HG03175 (cell line): Measurements from ENCODE around the gene CDH1.
"Not testable (repeated sequence)": the region's sequence is repeated elsewhere in the genome, so short reads cannot be mapped to it uniquely, and the experiment has no call there.

Experiments used
- ATAC-seq: cut with Tn5 transposase; IDR thresholded peaks from one replicate; pipeline ENCODE4 v1.9.1; 2021; ENCODE audit warnings: mild to moderate bottlenecking, moderate library complexity; ENCODE audit not compliant: unreplicated experiment

The CDH1 gene

GRCh38 chr16:68737046-68737729, at the start of gene CDH1:
Gene CDH1 (plus strand): TSS chr16:68737292. CDS start chr16:68737416, 124 bp downstream.
- ATAC-seq, result no peak

- ATAC-seq, result no peak
These were observed 47.2 kb upstream of the CDH1 start for GRCh38 chr16:68689921-68690320.

- no peak for ATAC-seq
These were observed 41.5 kb upstream of the CDH1 start for GRCh38 chr16:68695575-68695974.

- ATAC-seq, result no peak
These were observed 40.6 kb upstream of the CDH1 start for GRCh38 chr16:68696514-68696913.

GRCh38 chr16:68698091-68698490, 39.0 kb upstream of the CDH1 start:
- ATAC-seq, result no peak

- ATAC-seq, result no peak
These were observed 37.0 kb upstream of the CDH1 start for GRCh38 chr16:68700120-68700519.

- ATAC-seq, result no peak
These were observed 36.3 kb upstream of the CDH1 start for GRCh38 chr16:68700831-68701230.

- ATAC-seq, result no peak
These were observed 32.7 kb upstream of the CDH1 start for GRCh38 chr16:68704232-68704867.

GRCh38 chr16:68707340-68708152, 29.5 kb upstream of the CDH1 start:
- ATAC-seq, result no peak

GRCh38 chr16:68710211-68710610, 26.9 kb upstream of the CDH1 start:
- ATAC-seq, result no peak

- ATAC-seq, result no peak
These were observed 25.5 kb upstream of the CDH1 start for GRCh38 chr16:68711421-68712139.

- ATAC-seq, result no peak
These were observed 23.7 kb upstream of the CDH1 start for GRCh38 chr16:68713361-68713760.

GRCh38 chr16:68715471-68715870, 21.6 kb upstream of the CDH1 start:
- no peak for ATAC-seq

GRCh38 chr16:68716516-68716915, 20.6 kb upstream of the CDH1 start:
- ATAC-seq, result not testable (repeated sequence)

- no peak for ATAC-seq
These were observed 19.4 kb upstream of the CDH1 start for GRCh38 chr16:68717684-68718083.

GRCh38 chr16:68718590-68718989, 18.5 kb upstream of the CDH1 start:
- no peak for ATAC-seq

- ATAC-seq, result no peak
These were observed 17.1 kb upstream of the CDH1 start for GRCh38 chr16:68719993-68720489.

- no peak for ATAC-seq
These were observed 14.7 kb upstream of the CDH1 start for GRCh38 chr16:68722119-68723024.

GRCh38 chr16:68724797-68725196, 12.3 kb upstream of the CDH1 start:
- no peak for ATAC-seq

- ATAC-seq, result no peak
These were observed 8.6 kb upstream of the CDH1 start for GRCh38 chr16:68728523-68728922.
